ENCODE data around the gene TCOF1.

DNA sequence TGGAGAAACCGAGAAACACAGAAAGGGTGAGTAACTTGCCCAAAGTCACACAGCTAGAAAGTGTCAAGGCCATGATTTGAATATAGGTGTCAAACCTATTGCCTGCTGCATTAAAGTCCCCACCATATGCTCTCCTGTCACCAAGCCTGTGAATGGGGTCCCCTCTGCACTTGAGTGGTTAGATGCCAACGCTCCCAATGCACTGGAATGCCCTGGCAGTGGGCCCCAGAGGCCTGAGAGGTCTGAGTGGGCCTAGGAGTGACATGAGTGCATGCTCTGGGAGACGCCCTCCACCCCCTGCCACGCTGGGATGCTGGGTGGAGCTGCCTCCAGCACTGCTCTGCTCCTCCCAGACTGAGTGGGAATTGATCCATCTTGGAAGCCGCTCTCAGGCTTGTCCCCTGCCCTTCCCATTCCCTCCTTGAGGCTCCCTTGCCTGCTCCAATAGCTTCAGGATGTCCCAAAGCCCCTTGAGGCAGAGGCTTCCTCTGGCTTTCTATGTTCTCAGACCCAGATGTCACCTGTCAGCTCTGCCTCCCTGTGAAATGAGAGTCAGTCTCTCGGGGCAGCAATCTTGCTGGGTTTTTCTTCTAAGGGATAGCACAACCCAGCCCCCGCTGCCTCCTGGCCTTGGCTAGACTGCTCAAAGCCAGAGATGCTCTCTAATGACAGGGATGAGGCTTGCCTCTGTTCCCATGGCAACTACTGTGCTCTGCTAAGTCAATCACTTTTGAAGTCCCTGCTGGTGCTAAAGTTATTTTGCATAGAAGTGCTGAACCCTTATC lies 48.2 kb upstream of the TCOF1 start:
- TF ChIP-seq, protein P1, sequence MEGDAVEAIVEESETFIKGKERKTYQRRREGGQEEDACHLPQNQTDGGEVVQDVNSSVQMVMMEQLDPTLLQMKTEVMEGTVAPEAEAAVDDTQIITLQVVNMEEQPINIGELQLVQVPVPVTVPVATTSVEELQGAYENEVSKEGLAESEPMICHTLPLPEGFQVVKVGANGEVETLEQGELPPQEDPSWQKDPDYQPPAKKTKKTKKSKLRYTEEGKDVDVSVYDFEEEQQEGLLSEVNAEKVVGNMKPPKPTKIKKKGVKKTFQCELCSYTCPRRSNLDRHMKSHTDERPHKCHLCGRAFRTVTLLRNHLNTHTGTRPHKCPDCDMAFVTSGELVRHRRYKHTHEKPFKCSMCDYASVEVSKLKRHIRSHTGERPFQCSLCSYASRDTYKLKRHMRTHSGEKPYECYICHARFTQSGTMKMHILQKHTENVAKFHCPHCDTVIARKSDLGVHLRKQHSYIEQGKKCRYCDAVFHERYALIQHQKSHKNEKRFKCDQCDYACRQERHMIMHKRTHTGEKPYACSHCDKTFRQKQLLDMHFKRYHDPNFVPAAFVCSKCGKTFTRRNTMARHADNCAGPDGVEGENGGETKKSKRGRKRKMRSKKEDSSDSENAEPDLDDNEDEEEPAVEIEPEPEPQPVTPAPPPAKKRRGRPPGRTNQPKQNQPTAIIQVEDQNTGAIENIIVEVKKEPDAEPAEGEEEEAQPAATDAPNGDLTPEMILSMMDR (IDR thresholded peaks at IDR 0.05), result no peak
- no peak for TF ChIP-seq POLR2A (IDR thresholded peaks at IDR 0.05)
